Kidney (tissue), 14 donors: ENCODE data around the gene DNAJA3. TPM values are rescaled to one million over a fixed set of nuclear protein-coding genes. Genes with fewer than 3 reads are reported as not detected.

Source experiments
- DNase-seq, 5 donors: peaks; one replicate each; pipeline ENCODE4 v3.0.0-alpha.2; 2013 to 2020
- FAIRE-seq: peaks from 2 replicates; lab custom pipeline; 2012; peaks lifted over from hg19 to GRCh38; lab: Jason Lieb, UNC
- H3K27ac ChIP-seq, 2 donors: one replicate each; pipeline ENCODE4 v1.7.0; 2013; ENCODE audit warnings: low read depth in 2 of 2, low read length in 2 of 2, inconsistent platforms in 1 of 2
- H3K27me3 ChIP-seq: one replicate; pipeline ENCODE4 v1.7.1; 2013; ENCODE audit warnings: low read length, inconsistent platforms; ENCODE audit not compliant: control insufficient read depth, insufficient read depth
- H3K36me3 ChIP-seq, 3 donors: one replicate each; pipeline versions ENCODE4 v1.7.0 to v1.7.1; 2013; ENCODE audit warnings: low read length in 3 of 3, control low read depth in 1 of 3, inconsistent platforms in 1 of 3; ENCODE audit not compliant: insufficient read depth in 3 of 3, control insufficient read depth in 2 of 3
- H3K4me1 ChIP-seq, 3 donors: one replicate each; pipeline versions ENCODE4 v1.7.0 to v1.7.1; 2013; ENCODE audit warnings: low read length in 3 of 3, inconsistent platforms in 1 of 3, low read depth in 1 of 3; ENCODE audit not compliant: control insufficient read depth in 2 of 3, insufficient read depth in 2 of 3
- H3K4me3 ChIP-seq, 3 donors: one replicate each; pipeline versions ENCODE4 v1.7.0 to v1.8.1; 2013; ENCODE audit warnings: low read length in 3 of 3, control low read depth in 1 of 3, inconsistent platforms in 1 of 3
- H3K9ac ChIP-seq, 3 donors: one replicate each; pipeline versions ENCODE4 v1.7.0 to v1.7.1; 2013; ENCODE audit warnings: low read length in 3 of 3, control low read depth in 1 of 3, inconsistent platforms in 1 of 3
- H3K9me3 ChIP-seq, 3 donors: one replicate each; pipeline versions ENCODE4 v1.7.0 to v1.7.1; 2013; ENCODE audit warnings: low read length in 3 of 3, control low read depth in 1 of 3, inconsistent platforms in 1 of 3; ENCODE audit not compliant: control insufficient read depth in 2 of 3, insufficient read depth in 1 of 3
- CTCF ChIP-seq: IDR thresholded peaks from 3 replicates; pipeline ENCODE4 v1.5.1; 2012; ENCODE audit warnings: mild to moderate bottlenecking, moderate library complexity, borderline replicate concordance; ENCODE audit not compliant: insufficient read depth; ENCODE audit errors: extremely low read depth
- intact Hi-C: fragments of 100-400 bp; cut with DNase I; formaldehyde crosslinking; loops from one replicate; pipeline ENCODE4 v1.11.1; 2022
- polyA plus RNA-seq: library from polyadenylated mRNA; stranded (reverse); fragments of 350-450 nt; fragmentation: Illumina TruSeq; extraction: RNeasy Lipid Tissue Mini Kit (QIAGEN cat#74804); gene quantifications from one replicate; pipeline ENCODE4 v1.2.3, GENCODE V29; 2014; ENCODE audit warnings: low read depth, low replicate concordance; ENCODE audit not compliant: insufficient read depth
- total RNA-seq: library from RNA; stranded (reverse); fragmentation: NEBNext Ultra II Directional; extraction: Animal tissue kit (Norgen Biotek cat#: 25700); gene quantifications from one replicate; pipeline ENCODE4 v1.2.1, GENCODE V29; 2021
- donor health status: control.
- donor health status: control.
- donor health status: control.
- donor health status: control.
- donor health status: control.
- donor health status: DM: yes; HTN: yes; CAD: no.
- donor health status: Normal renal cell carcinoma (clear cell type).

DNAJA3 gene
- total and polyA plus RNA-seq, 2 donors from 2014 or later = 41.1 to 49.4 TPM

GRCh38 chr16:4433228-4433627 is 7.6 kb downstream of the DNAJA3 start:
- DNase-seq (no peak), FAIRE-seq (no peak)
- Histone ChIP-seq H3K9me3 (no peaks in the 10 kb centered on the region), H3K27ac (no peak overlapping the region), H3K4me1 (no peaks in the 10 kb centered on the region), H3K27me3 (no peaks in the 10 kb centered on the region), H3K36me3 (peaks cover 4 to 7% (median 7%) of the 10 kb centered on the region in 3 donors), H3K9ac (no peak overlapping the region), H3K4me3 (no peak overlapping the region)
- intact Hi-C loops = no loop called here
- no peak for TF ChIP-seq CTCF

GRCh38 chr16:4433914-4434787 is 8.5 kb downstream of the DNAJA3 start:
- no peak for FAIRE-seq
- peaks cover 4 to 7% (median 7%) of the 10 kb centered on the region in 3 donors for H3K36me3 ChIP-seq
- intact Hi-C loops = no loop called here

GRCh38 chr16:4435337-4436067 is 9.8 kb downstream of the DNAJA3 start:
- H3K4me3 ChIP-seq = no peak overlapping the region
- no peak for TF ChIP-seq CTCF
- H3K27me3 ChIP-seq = no peaks in the 10 kb centered on the region
- H3K4me1 ChIP-seq = no peaks in the 10 kb centered on the region
- FAIRE-seq (no peak), DNase-seq (no peak)
- no peak overlapping the region for H3K27ac ChIP-seq
- H3K36me3 ChIP-seq = peaks cover 4 to 11% (median 7%) of the 10 kb centered on the region in 3 donors
- no peaks in the 10 kb centered on the region for H3K9me3 ChIP-seq
- H3K9ac ChIP-seq = no peak overlapping the region
- intact Hi-C loops = no loop called here

More at GRCh38 chr16:4433914-4434787, 8.5 kb downstream of the DNAJA3 start:
- TF ChIP-seq CTCF = no peak
- no peaks in the 10 kb centered on the region for H3K27me3 ChIP-seq
- H3K27ac ChIP-seq = no peak overlapping the region
- no peak overlapping the region for H3K4me3 ChIP-seq
- no peak for DNase-seq
- H3K9ac ChIP-seq = no peak overlapping the region
- no peaks in the 10 kb centered on the region for H3K9me3 ChIP-seq
- no peaks in the 10 kb centered on the region for H3K4me1 ChIP-seq
